OCI-LY1 (cell line): ENCODE results near the gene SLC8A1.

Source experiments
- CTCF ChIP-seq: fragments of 200-600 bp; sonication (generic), shearing (Covaris generic); IDR thresholded peaks from 2 replicates; pipeline ENCODE4 v1.5.1; 2017; ENCODE audit warnings: mild to moderate bottlenecking, antibody characterized with exemption, low read length, moderate library complexity, mixed read lengths
- EZH2 ChIP-seq: fragments of 200-600 bp; sonication (generic), shearing (Covaris generic); IDR thresholded peaks from 2 replicates; pipeline ENCODE4 v1.8.0; 2017; ENCODE audit warnings: borderline replicate concordance, mixed run types, mild to moderate bottlenecking, antibody characterized with exemption, low read length, moderate library complexity, mixed read lengths

DNA sequence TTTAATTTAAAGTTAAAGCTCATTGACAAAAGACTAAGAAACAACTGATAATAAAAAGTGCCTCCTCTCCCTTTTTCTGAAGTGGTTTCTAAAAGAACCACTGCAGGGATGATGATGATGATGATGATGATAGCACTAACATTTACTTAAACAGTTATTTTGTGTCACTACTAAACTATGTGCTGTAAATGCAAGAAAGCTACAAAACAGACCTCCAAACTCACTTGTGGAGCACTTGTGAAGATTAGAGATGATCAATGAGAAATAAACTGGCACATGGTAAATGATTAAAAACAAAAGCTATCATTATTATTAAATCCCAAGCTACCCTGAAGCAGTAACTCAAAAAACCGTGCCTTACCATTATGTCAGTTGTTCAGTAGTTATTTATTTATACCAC, 88.7 kb downstream of the SLC8A1 start:
- TF ChIP-seq CTCF (no peak), EZH2 (no peak)
